T-cell (primary cell): ENCODE measurements around the gene JARID2. TPM values are rescaled to one million over a fixed set of nuclear protein-coding genes. Genes with fewer than 3 reads are reported as not detected.

Experiments used
- ATAC-seq, 4 experiments: fragments of 200-7000 bp in 3 of 4; fragments of 150-1000 bp in 1 of 4; cut with Tn5 transposase; replicated peaks in 1 of 4; 1 replicate in 3 of 4; 2 replicates in 1 of 4; pipeline ENCODE4 v1.10.0; 2021; ENCODE audit warnings: moderate library complexity in 3 of 4, mild to moderate bottlenecking in 2 of 4, moderate number of reproducible peaks in 1 of 4
- CTCF ChIA-PET, 2 donors: fragments of 300-600 bp; sonication (Branson Sonifier 250); formaldehyde crosslinking; loops; one replicate each; lab custom pipeline; 2022; ENCODE audit warnings: antibody characterized with exemption in 2 of 2; lab: Charles Lee
- POLR2A ChIA-PET, 2 donors: fragments of 300-600 bp; sonication (Branson Sonifier 250); formaldehyde crosslinking; loops; one replicate each; lab custom pipeline; 2022; ENCODE audit warnings: antibody characterized with exemption in 2 of 2; lab: Charles Lee
- DNase-seq, 35 experiments: peaks; one replicate each; pipeline versions ENCODE4 v3.0.0 to v3.0.0-alpha.2; 2013 to 2023
- H3K27ac ChIP-seq: one replicate; pipeline ENCODE4 v1.5.1; 2013; ENCODE audit warnings: low read length
- H3K27me3 ChIP-seq, 2 experiments: replicated peaks in 1 of 2; 1 replicate in 1 of 2; 2 replicates in 1 of 2; pipeline versions ENCODE4 v1.6.1 to v1.7.0; 2013; ENCODE audit warnings: low read length in 1 of 2, mixed read lengths in 1 of 2; ENCODE audit not compliant: control insufficient read depth in 2 of 2, insufficient read depth in 2 of 2; ENCODE audit errors: extremely low read depth in 1 of 2
- H3K36me3 ChIP-seq, 2 donors: 1 replicate in 1 of 2; 2 replicates in 1 of 2; pipeline versions ENCODE4 v1.6.1 to v1.7.0; 2013; ENCODE audit warnings: low read length in 1 of 2; ENCODE audit not compliant: control insufficient read depth in 2 of 2, insufficient read depth in 1 of 2; ENCODE audit errors: extremely low read depth in 1 of 2
- H3K4me1 ChIP-seq, 2 experiments: 1 replicate in 1 of 2; 2 replicates in 1 of 2; pipeline versions ENCODE4 v1.6.1 to v1.7.0; 2013; ENCODE audit warnings: low read length in 2 of 2, mixed read lengths in 1 of 2; ENCODE audit not compliant: insufficient read depth in 2 of 2, control insufficient read depth in 1 of 2; ENCODE audit errors: extremely low read depth in 1 of 2
- H3K4me3 ChIP-seq, 2 donors: 1 replicate in 1 of 2; 2 replicates in 1 of 2; pipeline versions ENCODE4 v1.5.1 to v1.7.0; 2013; ENCODE audit warnings: mild to moderate bottlenecking in 2 of 2, low read length in 1 of 2, moderate library complexity in 1 of 2; ENCODE audit not compliant: control insufficient read depth in 1 of 2; ENCODE audit errors: extremely low read depth in 1 of 2
- H3K9me3 ChIP-seq: 2 replicates; pipeline ENCODE4 v1.7.0; 2013
- H3K27ac Mint-ChIP-seq, 2 donors: one replicate each; pipeline ENCODE4 v1.8.0; 2020 to 2021; ENCODE audit warnings: mild to moderate bottlenecking in 2 of 2, mixed read lengths in 2 of 2
- H3K27me3 Mint-ChIP-seq, 2 donors: one replicate each; pipeline ENCODE4 v1.8.0; 2021 to 2022; ENCODE audit warnings: mixed read lengths in 2 of 2
- H3K36me3 Mint-ChIP-seq: one replicate; pipeline ENCODE4 v1.8.0; 2021; ENCODE audit warnings: mixed read lengths
- H3K4me1 Mint-ChIP-seq, 3 donors: one replicate each; pipeline ENCODE4 v1.8.0; 2020 to 2022; ENCODE audit warnings: mixed read lengths in 3 of 3, mild to moderate bottlenecking in 1 of 3
- H3K4me3 Mint-ChIP-seq, 3 donors: one replicate each; pipeline ENCODE4 v1.8.0; 2020 to 2022; ENCODE audit warnings: mild to moderate bottlenecking in 3 of 3, mixed read lengths in 3 of 3, moderate library complexity in 3 of 3
- H3K9me3 Mint-ChIP-seq, 3 donors: one replicate each; pipeline ENCODE4 v1.8.0; 2020 to 2022; ENCODE audit warnings: mixed read lengths in 3 of 3
- WGBS: methylation state at CpG from one replicate; pipeline ENCODE4 v1.1.5; 2013; ENCODE audit warnings: missing lambda C conversion rate; ENCODE audit not compliant: insufficient coverage; 5-methylcytosine and 5-hydroxymethylcytosine counted together
- total RNA-seq, 35 experiments: library from RNA in 6 of 35; stranded (reverse) in 6 of 35; fragments of 120-200 nt in 1 of 35; gene quantifications; one replicate each; pipeline versions ENCODE4 v1.2.1 to v1.2.4 and lab custom pipeline; 2013 to 2026

Gene JARID2
- total RNA-seq, 5 donors from 2014 or later (not counting 1 experiment from before 2014, with no cell fraction given) = 19.8 to 27.9 (median 21.6) TPM

GRCh38 chr6:15249371-15250019 lies 3.6 kb downstream of the JARID2 start:
- Histone ChIP-seq H3K27ac (peak overlapping the region; percentile 98), H3K36me3 (no peaks in the 10 kb centered on the region), H3K9me3 (no peaks in the 10 kb centered on the region), H3K4me3 (peak overlapping the region; percentile 72 to 84), H3K4me1 (peaks cover 26 to 40% of the 10 kb centered on the region in 2 experiments), H3K27me3 (no peaks in the 10 kb centered on the region)
- POLR2A ChIA-PET = interaction anchor here in 1 of 2 donors (0.6 to 0.7 kb wide), 2 partner anchors 881 to 1373 kb away, joined by 3 to 16 read pairs; no protein-coding TSS in a partner anchor
- H3K9me3 Mint-ChIP-seq = no peaks in the 10 kb centered on the region
- 7% methylated on average over 2 of the region's 9 CpGs for WGBS
- CTCF ChIA-PET = interaction anchor here in 1 of 2 donors (0.6 to 1.2 kb wide), 6 partner anchors 16 to 1514 kb away, joined by 3 to 8 read pairs (median 4); no protein-coding TSS in a partner anchor
- DNase-seq (no peak), ATAC-seq (no peak)
- H3K36me3 Mint-ChIP-seq = peaks cover 2% of the 10 kb centered on the region
- peaks cover 63 to 78% (median 66%) of the 10 kb centered on the region in 3 donors for H3K4me1 Mint-ChIP-seq
- no peaks in the 10 kb centered on the region for H3K27me3 Mint-ChIP-seq
- peak overlapping the region; percentile 91 to 99 (median 98) for H3K4me3 Mint-ChIP-seq
- peak overlapping the region; percentile 97 to 98 for H3K27ac Mint-ChIP-seq

GRCh38 chr6:15250187-15251168 lies 4.6 kb downstream of the JARID2 start:
- peak overlapping the region; percentile 97 to 98 for H3K27ac Mint-ChIP-seq
- H3K9me3 ChIP-seq = no peaks in the 10 kb centered on the region
- peak overlapping the region; percentile 91 to 99 (median 98) for H3K4me3 Mint-ChIP-seq
- peaks cover 26 to 46% of the 10 kb centered on the region in 2 experiments for H3K4me1 ChIP-seq
- H3K27me3 ChIP-seq = no peaks in the 10 kb centered on the region
- ATAC-seq (no peak), DNase-seq (no peak)
- peaks cover 71 to 88% (median 76%) of the 10 kb centered on the region in 3 donors for H3K4me1 Mint-ChIP-seq
- H3K9me3 Mint-ChIP-seq = no peaks in the 10 kb centered on the region
- 21% methylated on average over 2 of the region's 15 CpGs for whole genome bisulfite sequencing
- H3K36me3 Mint-ChIP-seq = peaks cover 4% of the 10 kb centered on the region
- no peaks in the 10 kb centered on the region for H3K36me3 ChIP-seq
- peak overlapping the region; percentile 98 for H3K27ac ChIP-seq
- no peaks in the 10 kb centered on the region for H3K27me3 Mint-ChIP-seq
- ChIA-PET CTCF (interaction anchor here (0.7 kb wide), 2 partner anchors 14 to 42 kb away, joined by 3 read pairs; no protein-coding TSS in a partner anchor), POLR2A (interaction anchor here in 1 of 2 donors (0.6 kb wide), 2 partner anchors 27 to 524 kb away, joined by 3 to 6 read pairs; no protein-coding TSS in a partner anchor)
- no peak overlapping the region for H3K4me3 ChIP-seq

- Histone ChIP-seq H3K27me3 (no peaks in the 10 kb centered on the region), H3K4me3 (no peak overlapping the region), H3K36me3 (no peaks in the 10 kb centered on the region), H3K9me3 (no peaks in the 10 kb centered on the region), H3K27ac (peak overlapping the region; percentile 36), H3K4me1 (peaks cover 26 to 54% of the 10 kb centered on the region in 2 experiments)
- peak overlapping the region; percentile 72 to 75 for H3K27ac Mint-ChIP-seq
- no peaks in the 10 kb centered on the region for H3K27me3 Mint-ChIP-seq
- peak overlapping the region; percentile 55 to 99 (median 67) for H3K4me3 Mint-ChIP-seq
- ChIA-PET POLR2A (interaction anchor here in 1 of 2 donors (0.6 to 0.9 kb wide), 2 partner anchors 17 to 1139 kb away, joined by 3 to 4 read pairs; no protein-coding TSS in a partner anchor), CTCF (interaction anchor here (0.6 to 1.0 kb wide), 2 partner anchors 27 to 211 kb away, joined by 3 to 10 read pairs; no protein-coding TSS in a partner anchor)
- no peaks in the 10 kb centered on the region for H3K9me3 Mint-ChIP-seq
- no peak for ATAC-seq
- DNase-seq = no peak
- no CpG with 5 or more reads among the region's 3 CpGs for WGBS
- H3K4me1 Mint-ChIP-seq = peaks cover 81 to 91% (median 84%) of the 10 kb centered on the region in 3 donors
- peaks cover 6% of the 10 kb centered on the region for H3K36me3 Mint-ChIP-seq
Observed at GRCh38 chr6:15252195-15252594, 6.3 kb downstream of the JARID2 start.

GRCh38 chr6:15253203-15254022 lies 7.5 kb downstream of the JARID2 start:
- DNase-seq = no peak
- Mint-ChIP-seq H3K27me3 (no peaks in the 10 kb centered on the region), H3K4me1 (peaks cover 92 to 97% (median 95%) of the 10 kb centered on the region in 3 donors), H3K4me3 (peak overlapping the region; percentile 67 to 99 (median 77)), H3K9me3 (no peaks in the 10 kb centered on the region), H3K27ac (peak overlapping the region; percentile 75 to 83), H3K36me3 (peaks cover 9% of the 10 kb centered on the region)
- POLR2A ChIA-PET = interaction anchor here in 1 of 2 donors (0.6 kb wide), 1 partner anchor 95 kb away, joined by 6 read pairs; no protein-coding TSS in a partner anchor
- peak overlapping the region in 1 of 2 donors; percentile 8 for H3K4me3 ChIP-seq
- H3K9me3 ChIP-seq = no peaks in the 10 kb centered on the region
- H3K27me3 ChIP-seq = no peaks in the 10 kb centered on the region
- ATAC-seq = no peak
- H3K27ac ChIP-seq = peak overlapping the region; percentile 36
- H3K36me3 ChIP-seq = no peaks in the 10 kb centered on the region
- CTCF ChIA-PET = interaction anchor here (0.6 to 0.7 kb wide), 2 partner anchors 43 to 368 kb away, joined by 3 to 4 read pairs; no protein-coding TSS in a partner anchor
- 9% methylated on average over 7 of the region's 14 CpGs for WGBS
- peaks cover 26 to 54% of the 10 kb centered on the region in 2 experiments for H3K4me1 ChIP-seq

GRCh38 chr6:15254070-15254975 lies 8.5 kb downstream of the JARID2 start:
- Histone ChIP-seq H3K9me3 (no peaks in the 10 kb centered on the region), H3K36me3 (no peaks in the 10 kb centered on the region), H3K27ac (peak overlapping the region; percentile 36), H3K4me1 (peaks cover 26 to 50% of the 10 kb centered on the region in 2 experiments), H3K27me3 (no peaks in the 10 kb centered on the region), H3K4me3 (no peak overlapping the region)
- H3K9me3 Mint-ChIP-seq = no peaks in the 10 kb centered on the region
- peak overlapping the region; percentile 75 to 83 for H3K27ac Mint-ChIP-seq
- ChIA-PET POLR2A (interaction anchor here (0.6 to 0.7 kb wide), 2 partner anchors 182 to 616 kb away, joined by 4 to 10 read pairs; no protein-coding TSS in a partner anchor), CTCF (interaction anchor here in 1 of 2 donors (0.7 kb wide), 1 partner anchor 42 kb away, joined by 3 read pairs; no protein-coding TSS in a partner anchor)
- H3K27me3 Mint-ChIP-seq = no peaks in the 10 kb centered on the region
- 96% methylated on average over 8 of the region's 14 CpGs for WGBS
- H3K36me3 Mint-ChIP-seq = peaks cover 9% of the 10 kb centered on the region
- H3K4me1 Mint-ChIP-seq = peaks cover 98 to 100% (median 99%) of the 10 kb centered on the region in 3 donors
- DNase-seq = no peak
- peak overlapping the region in 1 of 3 donors; percentile 99 for H3K4me3 Mint-ChIP-seq
- ATAC-seq = no peak
